ENCODE results near the gene PMEPA1.

Gene PMEPA1

DNA sequence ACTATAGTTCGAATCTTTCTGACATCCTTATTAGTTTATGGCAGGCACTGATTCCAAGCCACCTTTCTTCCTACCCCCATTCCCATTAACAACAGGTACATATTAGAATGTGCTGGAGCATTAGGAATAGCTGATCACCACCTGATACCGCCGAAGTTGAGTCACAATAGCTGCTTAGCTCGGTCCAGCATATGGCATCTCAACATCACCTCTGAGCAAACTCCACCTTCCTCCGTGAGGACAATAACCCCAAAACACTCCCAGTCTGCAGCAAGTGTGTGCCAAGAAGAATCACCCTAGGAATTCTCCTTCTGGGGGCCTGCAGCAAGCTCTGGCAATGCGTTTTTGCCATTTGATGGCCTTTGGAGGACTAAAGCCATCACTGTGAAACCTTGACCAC is 8.7 kb downstream of the PMEPA1 start:
- TF ChIP-seq POU2F2 (IDR thresholded peaks at IDR 0.05; ENCODE audit: low read depth, low read length) (no peak), PAX5 (IDR thresholded peaks at IDR 0.05; ENCODE audit: insufficient read depth, low read length, severe bottlenecking) (no peak), TAF1 (IDR thresholded peaks at IDR 0.05; ENCODE audit: low read depth, low read length) (no peak), POLR2AphosphoS5 (IDR thresholded peaks at IDR 0.05; ENCODE audit: low read depth, low read length) (no peak), POLR2A (IDR thresholded peaks at IDR 0.05; ENCODE audit: low read depth, low read length) (no peak), SPI1 (IDR thresholded peaks at IDR 0.05; ENCODE audit: low read depth, low read length) (no peak)
- DNase-seq (ENCODE audit: insufficient read length, low spot score) (no peak), FAIRE-seq (peak; percentile 5)

DNA sequence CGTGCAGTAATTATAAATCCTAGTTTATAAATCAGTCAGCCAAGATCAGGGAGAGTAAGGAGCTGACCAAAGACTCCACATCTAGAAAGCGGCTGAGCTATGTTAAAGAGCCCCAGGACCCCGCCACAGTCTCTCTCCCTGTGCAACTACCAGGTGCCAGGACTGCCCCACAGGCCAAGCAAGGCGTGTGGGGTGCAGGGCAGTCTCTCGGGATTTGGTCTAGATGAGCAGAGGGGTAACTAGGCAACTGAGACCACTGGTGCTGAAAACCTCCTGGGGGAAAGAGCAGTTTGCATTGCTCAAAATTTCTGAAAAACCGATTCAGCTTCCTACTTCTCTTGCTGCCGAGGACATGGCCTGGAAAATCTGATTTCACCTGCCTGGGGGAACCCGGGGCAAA is 10.4 kb downstream of the PMEPA1 start:
- TF ChIP-seq POU2F2 (IDR thresholded peaks at IDR 0.05; ENCODE audit: low read depth, low read length) = no peak
- no peak for TF ChIP-seq TAF1 (IDR thresholded peaks at IDR 0.05; ENCODE audit: low read depth, low read length)
- TF ChIP-seq POLR2A (IDR thresholded peaks at IDR 0.05; ENCODE audit: low read depth, low read length) = no peak
- no peak for TF ChIP-seq POLR2AphosphoS5 (IDR thresholded peaks at IDR 0.05; ENCODE audit: low read depth, low read length)
- TF ChIP-seq SPI1 (IDR thresholded peaks at IDR 0.05; ENCODE audit: low read depth, low read length) = no peak
- TF ChIP-seq PAX5 (IDR thresholded peaks at IDR 0.05; ENCODE audit: insufficient read depth, low read length, severe bottlenecking) = no peak
- DNase-seq (ENCODE audit: insufficient read length, low spot score) (no peak), FAIRE-seq (no peak)

DNA sequence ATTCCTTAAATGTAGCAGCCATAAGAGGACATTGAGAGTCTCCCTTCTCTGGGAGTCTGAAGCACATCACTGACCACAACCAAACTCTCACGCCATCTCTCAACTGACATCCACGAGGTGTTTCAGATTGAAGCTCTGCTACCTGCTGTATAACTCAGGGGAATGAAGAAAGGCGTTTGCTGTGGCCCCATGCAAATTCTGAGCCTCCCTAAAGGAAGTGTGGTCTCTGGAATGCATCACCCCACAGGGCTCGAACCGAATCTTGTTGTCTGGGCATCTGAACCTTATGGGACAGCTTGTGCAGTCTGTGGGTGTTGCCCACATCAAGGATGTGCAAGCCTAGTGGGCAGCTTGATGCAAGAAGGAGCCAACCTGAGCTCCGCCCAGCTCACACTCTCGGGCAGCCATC is 10.9 kb downstream of the PMEPA1 start:
- FAIRE-seq = peak; percentile 86
- DNase-seq (ENCODE audit: insufficient read length, low spot score) = no peak
- no peak for TF ChIP-seq SPI1 (IDR thresholded peaks at IDR 0.05; ENCODE audit: low read depth, low read length)
- no peak for TF ChIP-seq POLR2A (IDR thresholded peaks at IDR 0.05; ENCODE audit: low read depth, low read length)
- peak; percentile 76; the same call in 1 of the 2 replicates for TF ChIP-seq POU2F2 (IDR thresholded peaks at IDR 0.05; ENCODE audit: low read depth, low read length)

DNA sequence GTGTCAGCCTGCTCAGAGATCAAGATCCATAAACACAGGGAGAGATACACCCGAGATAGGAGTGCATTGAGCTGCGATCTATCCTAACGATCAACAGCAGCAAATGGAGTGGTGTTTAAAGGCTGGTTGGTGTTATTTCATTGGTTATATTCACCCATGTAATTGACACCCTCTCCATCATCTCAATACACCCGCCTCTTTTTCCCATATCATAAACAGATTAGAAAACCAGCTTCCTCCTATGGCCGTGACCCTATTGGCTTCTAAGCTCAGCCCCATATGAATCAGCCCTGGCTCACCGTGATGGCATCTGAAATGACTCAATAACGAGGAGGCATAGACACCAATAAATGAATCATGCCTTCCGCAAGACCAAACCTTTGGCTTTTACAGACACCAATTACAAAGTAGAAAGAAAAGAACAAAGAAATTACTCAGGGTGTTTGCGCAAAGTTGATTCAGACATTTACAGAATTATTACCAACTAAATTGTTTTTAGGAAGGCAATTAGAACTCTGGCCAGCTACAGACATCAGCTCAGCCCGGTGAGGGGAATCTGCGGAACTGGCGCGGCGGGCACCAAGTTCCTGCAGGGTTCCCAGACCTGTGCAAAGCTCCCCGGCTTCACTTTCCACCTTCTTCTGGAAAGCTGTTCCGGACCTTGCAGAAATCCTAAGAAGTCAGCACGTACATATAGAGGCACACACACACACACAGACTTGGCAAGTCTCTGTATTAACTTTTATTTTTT is 11.5 kb downstream of the PMEPA1 start:
- FAIRE-seq = peak; percentile 55
- TF ChIP-seq PAX5 (IDR thresholded peaks at IDR 0.05; ENCODE audit: insufficient read depth, low read length, severe bottlenecking) = no peak
- no peak for DNase-seq (ENCODE audit: insufficient read length, low spot score)

DNA sequence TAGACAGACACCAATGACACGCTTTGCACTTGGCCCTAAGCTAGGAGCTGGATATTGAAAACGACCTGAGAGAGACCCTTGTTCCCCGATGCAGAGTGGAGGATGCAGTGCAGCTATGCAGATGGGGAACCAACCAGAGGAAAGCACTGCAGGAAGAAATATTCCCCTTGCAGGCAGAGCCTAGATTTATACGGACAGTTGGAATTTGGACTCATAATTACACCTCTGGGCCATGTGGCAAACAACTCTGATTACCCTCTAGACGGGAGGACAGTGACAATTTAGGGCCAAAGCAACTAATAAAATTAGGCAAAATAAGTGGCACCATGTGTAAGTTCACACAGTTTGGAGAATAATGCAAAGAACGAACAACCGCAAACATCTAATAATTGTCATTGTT is 12.3 kb downstream of the PMEPA1 start:
- TF ChIP-seq TAF1 (IDR thresholded peaks at IDR 0.05; ENCODE audit: low read depth, low read length) (no peak), SPI1 (IDR thresholded peaks at IDR 0.05; ENCODE audit: low read depth, low read length) (no peak), PAX5 (IDR thresholded peaks at IDR 0.05; ENCODE audit: insufficient read depth, low read length, severe bottlenecking) (no peak), POLR2AphosphoS5 (IDR thresholded peaks at IDR 0.05; ENCODE audit: low read depth, low read length) (no peak), POLR2A (IDR thresholded peaks at IDR 0.05; ENCODE audit: low read depth, low read length) (no peak), POU2F2 (IDR thresholded peaks at IDR 0.05; ENCODE audit: low read depth, low read length) (no peak)
- peak; percentile 26 for FAIRE-seq
- no peak for DNase-seq (ENCODE audit: insufficient read length, low spot score)

DNA sequence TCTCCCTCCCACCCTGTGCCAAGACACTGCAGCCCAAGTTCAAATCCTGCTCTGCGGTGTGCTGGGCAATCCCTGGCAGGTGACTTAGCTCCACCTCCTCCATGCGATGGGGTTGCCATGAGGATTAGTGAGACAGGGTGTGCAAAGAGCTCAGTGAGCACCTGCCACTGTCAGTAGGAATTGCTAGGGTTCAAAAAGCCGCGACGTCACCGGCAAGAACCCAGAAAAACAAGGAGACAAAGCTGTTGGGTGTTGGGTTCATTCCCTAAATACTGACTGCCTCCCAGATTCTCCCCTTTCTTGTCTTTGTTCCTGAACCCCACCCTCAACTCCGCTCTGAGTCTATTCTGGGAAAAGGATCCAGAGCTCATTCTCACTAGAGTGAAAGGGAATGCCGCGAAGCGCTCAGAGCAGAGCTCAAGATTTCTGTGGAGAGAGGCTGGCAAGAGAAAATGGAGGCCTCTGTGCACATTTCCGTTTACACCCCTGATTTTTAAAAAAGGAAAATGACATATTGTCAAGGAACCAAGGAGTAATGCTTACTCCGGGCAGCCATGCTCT is 13.3 kb downstream of the PMEPA1 start:
- no peak for FAIRE-seq
- TF ChIP-seq POLR2AphosphoS5 (IDR thresholded peaks at IDR 0.05; ENCODE audit: low read depth, low read length) (no peak), POLR2A (IDR thresholded peaks at IDR 0.05; ENCODE audit: low read depth, low read length) (no peak)

DNA sequence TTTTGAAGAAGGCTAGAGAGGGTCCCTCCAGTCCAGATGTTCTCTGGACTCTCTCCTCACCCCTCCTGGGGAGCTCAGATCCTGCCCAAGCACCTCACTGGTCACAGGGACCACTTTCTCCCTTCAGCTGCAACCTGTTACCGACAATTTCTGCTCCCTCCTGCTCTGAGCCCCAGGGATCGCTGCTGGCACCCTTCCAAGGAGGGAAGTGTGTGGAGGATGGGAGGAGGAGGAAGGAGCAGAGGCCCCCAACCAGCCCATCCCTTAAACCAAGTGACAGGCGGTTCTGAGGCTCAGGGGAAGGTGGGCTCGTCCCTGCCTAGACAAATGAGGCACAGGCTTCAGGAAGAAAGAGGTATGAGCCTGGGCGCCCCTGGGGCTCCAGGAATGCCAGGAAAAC is 13.9 kb downstream of the PMEPA1 start:
- FAIRE-seq = no peak
- DNase-seq (ENCODE audit: insufficient read length, low spot score) = no peak
- TF ChIP-seq POU2F2 (IDR thresholded peaks at IDR 0.05; ENCODE audit: low read depth, low read length) (no peak), TAF1 (IDR thresholded peaks at IDR 0.05; ENCODE audit: low read depth, low read length) (no peak), POLR2A (IDR thresholded peaks at IDR 0.05; ENCODE audit: low read depth, low read length) (no peak), SPI1 (IDR thresholded peaks at IDR 0.05; ENCODE audit: low read depth, low read length) (no peak), POLR2AphosphoS5 (IDR thresholded peaks at IDR 0.05; ENCODE audit: low read depth, low read length) (no peak), PAX5 (IDR thresholded peaks at IDR 0.05; ENCODE audit: insufficient read depth, low read length, severe bottlenecking) (no peak)

More for the DNA sequence above, 13.3 kb downstream of the PMEPA1 start:
- no peak for DNase-seq (ENCODE audit: insufficient read length, low spot score)

DNA sequence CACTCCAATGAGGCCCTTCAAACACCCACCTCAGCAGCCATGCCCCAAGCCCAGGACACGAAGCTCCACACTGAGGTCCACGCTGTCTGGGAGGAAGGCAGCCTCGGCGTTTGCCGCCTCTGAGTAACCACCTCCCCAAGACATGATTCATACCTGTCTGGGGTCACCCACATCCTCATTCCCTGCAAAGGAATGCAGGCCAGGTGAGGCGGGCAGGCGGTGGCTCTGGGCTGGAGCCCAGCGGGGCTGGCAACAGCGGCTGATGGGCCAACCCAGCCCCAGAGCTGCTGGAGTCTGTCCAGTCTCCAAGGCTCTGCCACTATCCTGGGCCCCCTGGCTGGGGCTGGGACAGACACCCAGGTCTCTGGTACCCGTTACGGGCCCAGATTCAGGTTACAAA is 14.8 kb downstream of the PMEPA1 start:
- FAIRE-seq (no peak), DNase-seq (ENCODE audit: insufficient read length, low spot score) (no peak)
- TF ChIP-seq POLR2A (IDR thresholded peaks at IDR 0.05; ENCODE audit: low read depth, low read length) (no peak), POLR2AphosphoS5 (IDR thresholded peaks at IDR 0.05; ENCODE audit: low read depth, low read length) (no peak)

DNA sequence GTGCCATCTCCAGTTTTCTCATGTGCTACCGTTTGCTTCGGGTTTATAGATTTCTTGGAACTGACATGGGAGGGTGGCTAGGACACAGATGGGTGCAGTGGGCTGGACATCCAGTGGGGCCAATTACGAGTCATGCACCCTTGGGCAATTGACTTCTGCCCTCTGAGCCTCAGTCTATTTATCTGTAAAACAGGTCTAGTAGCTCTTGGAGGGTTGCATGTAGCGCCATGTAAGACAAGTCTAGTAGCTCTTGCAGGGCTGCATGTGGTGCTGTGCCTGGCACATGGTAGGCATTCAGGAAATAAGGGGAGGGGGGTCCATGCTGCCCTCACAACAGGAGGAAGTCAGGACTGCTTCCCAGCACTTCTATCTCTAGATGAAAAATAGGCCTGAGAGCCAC is 15.3 kb downstream of the PMEPA1 start:
- DNase-seq (ENCODE audit: insufficient read length, low spot score) = no peak
- FAIRE-seq = no peak
- TF ChIP-seq SPI1 (IDR thresholded peaks at IDR 0.05; ENCODE audit: low read depth, low read length) (no peak), TAF1 (IDR thresholded peaks at IDR 0.05; ENCODE audit: low read depth, low read length) (no peak), PAX5 (IDR thresholded peaks at IDR 0.05; ENCODE audit: insufficient read depth, low read length, severe bottlenecking) (no peak), POLR2A (IDR thresholded peaks at IDR 0.05; ENCODE audit: low read depth, low read length) (no peak), POU2F2 (IDR thresholded peaks at IDR 0.05; ENCODE audit: low read depth, low read length) (no peak), POLR2AphosphoS5 (IDR thresholded peaks at IDR 0.05; ENCODE audit: low read depth, low read length) (no peak)

DNA sequence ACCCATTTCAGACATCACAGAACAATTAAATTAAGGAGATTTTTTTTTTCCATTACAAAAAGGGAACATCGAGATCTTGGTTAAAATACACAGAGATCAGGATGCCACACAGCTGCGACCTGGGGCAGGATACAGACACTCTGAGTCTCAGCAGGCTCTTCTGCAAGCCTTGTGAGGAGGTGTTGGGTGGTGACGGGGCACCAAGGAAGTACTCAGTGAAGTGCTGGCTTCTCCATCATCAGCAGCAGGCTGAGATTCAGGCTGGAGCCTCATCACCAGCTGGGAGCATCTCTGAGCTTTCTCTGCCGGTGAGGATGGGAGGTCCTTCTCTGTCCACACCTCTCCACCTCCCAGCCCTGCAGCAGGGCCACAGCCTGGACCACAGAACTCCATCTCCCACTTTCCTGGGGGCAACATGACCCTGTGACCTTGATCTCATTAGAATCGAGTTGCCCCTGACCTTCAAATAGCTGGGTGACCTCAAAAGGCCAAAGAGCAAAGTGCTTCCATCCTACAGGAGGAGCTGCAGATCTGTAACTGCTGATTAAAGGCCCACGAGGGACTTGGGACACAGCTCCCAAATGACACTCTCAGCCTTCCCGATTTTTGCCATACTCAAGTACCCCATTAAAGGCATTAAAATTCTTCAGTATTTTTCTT is 16.0 kb downstream of the PMEPA1 start:
- TF ChIP-seq SPI1 (IDR thresholded peaks at IDR 0.05; ENCODE audit: low read depth, low read length) (no peak), POLR2AphosphoS5 (IDR thresholded peaks at IDR 0.05; ENCODE audit: low read depth, low read length) (no peak), TAF1 (IDR thresholded peaks at IDR 0.05; ENCODE audit: low read depth, low read length) (no peak), POLR2A (IDR thresholded peaks at IDR 0.05; ENCODE audit: low read depth, low read length) (no peak), PAX5 (IDR thresholded peaks at IDR 0.05; ENCODE audit: insufficient read depth, low read length, severe bottlenecking) (no peak), POU2F2 (IDR thresholded peaks at IDR 0.05; ENCODE audit: low read depth, low read length) (no peak)
- DNase-seq (ENCODE audit: insufficient read length, low spot score) (no peak), FAIRE-seq (no peak)
